Hepatocyte (in vitro differentiated cells): ENCODE results near the gene SKIDA1. TPM values are rescaled to one million over a fixed set of nuclear protein-coding genes. Genes with fewer than 3 reads are reported as not detected.

Experiments
- DNase-seq: peaks from one replicate; pipeline ENCODE4 v3.0.0-alpha.2; 2016; ENCODE audit warnings: low spot score
- H2AFZ ChIP-seq: fragments of 200-600 bp; sonication (generic); 2 replicates; pipeline ENCODE4 v1.6.0; 2016; ENCODE audit warnings: antibody characterized with exemption, mild to moderate bottlenecking
- H3K27ac ChIP-seq: fragments of 200-600 bp; sonication (generic); 2 replicates; pipeline ENCODE4 v1.5.1; 2016; ENCODE audit warnings: mild to moderate bottlenecking
- H3K27me3 ChIP-seq: fragments of 200-600 bp; sonication (generic); 2 replicates; pipeline ENCODE4 v1.6.1; 2016
- H3K36me3 ChIP-seq: fragments of 200-600 bp; sonication (generic); replicated peaks from 2 replicates; pipeline ENCODE4 v1.5.1; 2016; ENCODE audit warnings: low read depth; ENCODE audit not compliant: insufficient read depth
- H3K4me1 ChIP-seq: fragments of 200-600 bp; sonication (generic); 2 replicates; pipeline ENCODE4 v1.5.1; 2016; ENCODE audit warnings: mild to moderate bottlenecking, moderate library complexity; ENCODE audit not compliant: insufficient read depth
- H3K4me2 ChIP-seq: fragments of 200-600 bp; sonication (generic); 2 replicates; pipeline ENCODE4 v1.6.0; 2016
- H3K4me3 ChIP-seq: fragments of 200-600 bp; sonication (generic); 2 replicates; pipeline ENCODE4 v1.5.1; 2016; ENCODE audit warnings: mild to moderate bottlenecking
- H3K79me2 ChIP-seq: fragments of 200-600 bp; sonication (generic); 2 replicates; pipeline ENCODE4 v1.6.0; 2017; ENCODE audit warnings: mild to moderate bottlenecking
- H3K9me2 ChIP-seq: fragments of 200-600 bp; sonication (generic); replicated peaks from 2 replicates; pipeline ENCODE4 v1.6.0; 2017; ENCODE audit warnings: mild to moderate bottlenecking; ENCODE audit not compliant: insufficient read depth
- H3K9me3 ChIP-seq: fragments of 200-600 bp; sonication (generic); 2 replicates; pipeline ENCODE4 v1.5.1; 2016; ENCODE audit warnings: low read depth, mild to moderate bottlenecking
- H4K20me1 ChIP-seq: fragments of 200-600 bp; sonication (generic); 2 replicates; pipeline ENCODE4 v1.6.0; 2016; ENCODE audit warnings: mild to moderate bottlenecking; ENCODE audit not compliant: insufficient read depth, poor library complexity, severe bottlenecking
- CTCF ChIP-seq: fragments of 200-600 bp; sonication (generic); IDR thresholded peaks from 2 replicates; pipeline ENCODE4 v1.5.1; 2016; ENCODE audit warnings: antibody characterized with exemption, mild to moderate bottlenecking; ENCODE audit not compliant: poor library complexity
- EZH2 ChIP-seq: fragments of 200-600 bp; sonication (generic); IDR thresholded peaks from 2 replicates; pipeline ENCODE4 v1.6.1; 2016; ENCODE audit warnings: antibody characterized with exemption, mild to moderate bottlenecking, borderline replicate concordance
- EZH2phosphoT487 ChIP-seq: fragments of 200-600 bp; sonication (generic); IDR thresholded peaks from one replicate; pipeline ENCODE4 v1.6.1; 2018; ENCODE audit warnings: antibody characterized with exemption, mild to moderate bottlenecking, low read depth, moderate library complexity; ENCODE audit not compliant: unreplicated experiment, severe bottlenecking
- WGBS: methylation state at CpG from one replicate; pipeline ENCODE4 v1.1.6; 2016; ENCODE audit warnings: low lambda C conversion rate; ENCODE audit errors: missing lambda C conversion rate; 5-methylcytosine and 5-hydroxymethylcytosine counted together
- polyA plus RNA-seq: library from polyadenylated mRNA; unstranded; fragments of >200 nt; fragmentation: Nextera tagmentation; extraction: Ambion mirVana; gene quantifications from 2 replicates; pipeline ENCODE4 v1.2.1, GENCODE V29; 2016
- total RNA-seq: library from RNA; depleted of rRNA; stranded (reverse); fragments of >200 nt; gene quantifications from 2 replicates; pipeline ENCODE4 v1.2.3, GENCODE V29; 2014

The SKIDA1 gene
- total and polyA plus RNA-seq, 2 experiments from 2014 or later: 0.68 to 2.3 TPM

GRCh38 chr10:21508706-21509331, 16.7 kb downstream of the SKIDA1 start:
- Histone ChIP-seq H3K9me3 (no peaks in the 10 kb centered on the region), H3K27me3 (peaks cover 26% of the 10 kb centered on the region), H3K4me2 (peak overlapping the region; percentile 87), H3K4me3 (no peak overlapping the region), H3K36me3 (no peaks in the 10 kb centered on the region), H3K79me2 (peaks cover 39% of the 10 kb centered on the region), H3K9me2 (no peaks in the 10 kb centered on the region), H3K27ac (peak overlapping the region; percentile 72), H4K20me1 (no peaks in the 10 kb centered on the region), H3K4me1 (peaks cover 60% of the 10 kb centered on the region), H2AFZ (peak overlapping the region; percentile 61)
- no peak for TF ChIP-seq EZH2phosphoT487
- TF ChIP-seq CTCF: no peak
- TF ChIP-seq EZH2: no peak
- 49% methylated on average over 37 of the region's 43 CpGs for WGBS
- DNase-seq: no peak

- H2AFZ ChIP-seq: no peak overlapping the region
- H3K27ac ChIP-seq: peak overlapping the region; percentile 72
- H3K9me3 ChIP-seq: no peaks in the 10 kb centered on the region
- H3K79me2 ChIP-seq: peaks cover 22% of the 10 kb centered on the region
- no peak for DNase-seq
- H3K4me1 ChIP-seq: peaks cover 43% of the 10 kb centered on the region
- H4K20me1 ChIP-seq: no peaks in the 10 kb centered on the region
- H3K36me3 ChIP-seq: no peaks in the 10 kb centered on the region
- no peaks in the 10 kb centered on the region for H3K9me2 ChIP-seq
- peak overlapping the region; percentile 87 for H3K4me2 ChIP-seq
- H3K27me3 ChIP-seq: peaks cover 22% of the 10 kb centered on the region
- 47% methylated on average over 21 of the region's 21 CpGs for WGBS
- no peak overlapping the region for H3K4me3 ChIP-seq
- TF ChIP-seq CTCF (no peak), EZH2phosphoT487 (no peak), EZH2 (no peak)
These were observed 18.3 kb downstream of the SKIDA1 start for GRCh38 chr10:21507150-21507549.

DNA sequence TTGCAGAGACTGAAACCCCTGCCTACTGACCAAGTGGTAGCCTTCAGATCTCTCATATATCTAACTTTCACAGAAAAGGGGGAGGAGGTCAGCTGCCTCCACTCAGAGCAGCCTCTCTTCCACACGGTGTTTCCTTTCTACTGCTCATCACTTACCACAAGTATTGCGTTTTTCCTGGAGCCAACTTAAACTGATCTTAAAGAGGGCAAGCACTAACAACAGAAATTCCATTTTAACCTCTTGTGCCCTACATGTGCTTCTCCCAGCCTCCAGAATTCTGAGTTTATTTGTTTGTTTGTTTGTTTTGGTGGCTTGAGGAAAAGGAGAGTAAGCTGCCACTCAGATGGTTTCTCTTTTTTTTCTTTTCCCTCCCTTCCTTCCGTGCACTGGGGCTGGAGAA, 19.1 kb downstream of the SKIDA1 start:
- Histone ChIP-seq H3K9me2 (no peaks in the 10 kb centered on the region), H2AFZ (no peak overlapping the region), H4K20me1 (no peaks in the 10 kb centered on the region), H3K27me3 (peaks cover 16% of the 10 kb centered on the region), H3K4me3 (no peak overlapping the region), H3K79me2 (peaks cover 14% of the 10 kb centered on the region), H3K4me2 (peak overlapping the region; percentile 87), H3K9me3 (no peaks in the 10 kb centered on the region), H3K36me3 (no peaks in the 10 kb centered on the region), H3K27ac (peak overlapping the region; percentile 72), H3K4me1 (peaks cover 35% of the 10 kb centered on the region)
- DNase-seq: no peak
- TF ChIP-seq CTCF (no peak), EZH2phosphoT487 (no peak), EZH2 (no peak)
- 69% methylated on average over 3 of the region's 3 CpGs for WGBS
